HCT116 (cell line): ENCODE results near the gene MLLT3. TPM values are rescaled to one million over a fixed set of nuclear protein-coding genes. Genes with fewer than 3 reads are reported as not detected.

Source experiments
- ATAC-seq: fragments of 200-7000 bp; cut with Tn5 transposase; 2 replicates; pipeline ENCODE4 v1.9.1; 2020; ENCODE audit warnings: mild to moderate bottlenecking, moderate library complexity
- BruUV-seq: library from RNA; stranded (reverse); fragments of 400-500 nt; replicated peaks from 2 replicates; lab custom pipeline; 2021; lab: Mats Ljungman, UMichigan
- CTCF ChIA-PET: fragments of 300-600 bp; sonication (Branson Sonifier 250); formaldehyde crosslinking; loops from one replicate; lab custom pipeline; 2021; ENCODE audit warnings: antibody characterized with exemption; lab: Charles Lee
- POLR2A ChIA-PET: fragments of 300-600, 350-600 bp; sonication (Branson Sonifier 250); formaldehyde crosslinking; loops from one replicate; lab custom pipeline; 2021; ENCODE audit warnings: antibody characterized with exemption; lab: Charles Lee
- RAD21 ChIA-PET, 2 experiments: fragments of 300-600 bp; sonication (Branson Sonifier 250); formaldehyde crosslinking; loops; one replicate each; lab custom pipeline; 2023; ENCODE audit warnings: low total read pairs in 2 of 2; ENCODE audit not compliant: uncharacterized antibody in 2 of 2, unreplicated experiment in 2 of 2, low non-redundant PET in 1 of 2; lab: Charles Lee
- DNase-seq: peaks from one replicate; pipeline ENCODE4 v3.0.0-alpha.2; 2010; ENCODE audit warnings: low read depth, low spot score
- H2AFZ ChIP-seq: fragments of 200-600 bp; shearing (Covaris generic), sonication (generic); 2 replicates; pipeline ENCODE4 v1.6.1; 2017; ENCODE audit warnings: low read depth, mixed run types, mixed read lengths, antibody characterized with exemption, low read length; ENCODE audit not compliant: poor library complexity, severe bottlenecking
- H3K27ac ChIP-seq: 2 replicates; pipeline ENCODE4 v1.5.1; 2012; ENCODE audit warnings: low read depth, low read length
- H3K27me3 ChIP-seq: fragments of 200-600 bp; sonication (generic); 2 replicates; pipeline ENCODE4 v1.6.1; 2016; ENCODE audit warnings: mixed run types, low read length, mixed read lengths; ENCODE audit not compliant: insufficient read depth
- H3K36me3 ChIP-seq, 2 experiments: fragments of 200-500 bp in 1 of 2; fragments of 200-600 bp in 1 of 2; sonication (Bioruptor generic) in 1 of 2; sonication (generic) in 1 of 2; 2 replicates each; pipeline versions ENCODE4 v1.5.1 to v1.6.1; 2014 to 2016; ENCODE audit warnings: low read length in 2 of 2, inconsistent platforms in 1 of 2, mixed read lengths in 1 of 2, mixed run types in 1 of 2; ENCODE audit not compliant: insufficient read depth in 2 of 2, control insufficient read depth in 1 of 2
- H3K4me1 ChIP-seq, 2 experiments: fragments of 200-600 bp in 1 of 2; sonication (generic) in 1 of 2; 2 replicates each; pipeline versions ENCODE4 v1.5.1 to v1.6.1; 2012 to 2017; ENCODE audit warnings: low read length in 2 of 2, inconsistent platforms in 1 of 2, mild to moderate bottlenecking in 1 of 2, mixed read lengths in 1 of 2, mixed run types in 1 of 2, moderate library complexity in 1 of 2; ENCODE audit not compliant: insufficient read depth in 2 of 2, control insufficient read depth in 1 of 2
- H3K4me2 ChIP-seq: fragments of 200-600 bp; sonication (generic); 2 replicates; pipeline ENCODE4 v1.6.1; 2017; ENCODE audit warnings: mixed run types, low read length, mixed read lengths
- H3K4me3 ChIP-seq, 2 experiments: fragments of 200-600 bp in 1 of 2; sonication (generic) in 1 of 2; replicated peaks in 1 of 2; 2 replicates each; pipeline ENCODE4 v1.5.1; 2011 to 2016; ENCODE audit warnings: low read length in 2 of 2, control low read depth in 1 of 2, low read depth in 1 of 2, mild to moderate bottlenecking in 1 of 2, mixed read lengths in 1 of 2, mixed run types in 1 of 2
- H3K79me2 ChIP-seq: fragments of 200-600 bp; sonication (generic); 2 replicates; pipeline ENCODE4 v1.6.1; 2017; ENCODE audit warnings: mild to moderate bottlenecking, mixed run types, low read length, moderate library complexity, mixed read lengths; ENCODE audit not compliant: insufficient read depth
- H3K9ac ChIP-seq: fragments of 200-600 bp; sonication (generic); 2 replicates; pipeline ENCODE4 v1.6.1; 2016; ENCODE audit warnings: low read length, mixed read lengths
- H3K9me2 ChIP-seq: fragments of 200-600 bp; sonication (generic), shearing (Covaris generic); 2 replicates; pipeline ENCODE4 v1.6.1; 2017; ENCODE audit warnings: mixed run types, mild to moderate bottlenecking, moderate library complexity; ENCODE audit not compliant: insufficient read depth
- H3K9me3 ChIP-seq, 2 experiments: fragments of 200-500 bp in 1 of 2; fragments of 200-600 bp in 1 of 2; sonication (Bioruptor generic) in 1 of 2; sonication (generic) in 1 of 2; 2 replicates each; pipeline ENCODE4 v1.6.1; 2014 to 2017; ENCODE audit warnings: low read length in 2 of 2, mixed read lengths in 2 of 2, inconsistent platforms in 1 of 2, low read depth in 1 of 2, mild to moderate bottlenecking in 1 of 2, mixed run types in 1 of 2, moderate library complexity in 1 of 2; ENCODE audit not compliant: control insufficient read depth in 1 of 2, insufficient read depth in 1 of 2
- H4K20me1 ChIP-seq: fragments of 200-600 bp; sonication (generic), shearing (Covaris generic); 2 replicates; pipeline ENCODE4 v1.6.1; 2017; ENCODE audit warnings: mixed run types, mild to moderate bottlenecking, moderate library complexity; ENCODE audit not compliant: insufficient read depth
- CBX3 ChIP-seq: IDR thresholded peaks from 2 replicates; pipeline ENCODE4 v1.6.1; 2012; ENCODE audit warnings: low read depth
- CEBPB ChIP-seq: IDR thresholded peaks from 2 replicates; pipeline ENCODE4 v1.6.1; 2012; ENCODE audit warnings: low read depth
- EGR1 ChIP-seq: IDR thresholded peaks from 2 replicates; pipeline ENCODE4 v1.6.1; 2012; ENCODE audit warnings: low read depth
- ELF1 ChIP-seq: IDR thresholded peaks from 2 replicates; pipeline ENCODE4 v1.6.1; 2012; ENCODE audit warnings: low read depth, borderline replicate concordance
- EZH2 ChIP-seq: fragments of 200-600 bp; sonication (generic); IDR thresholded peaks from 2 replicates; pipeline ENCODE4 v1.6.1; 2017; ENCODE audit warnings: antibody characterized with exemption, mixed run types
- EZH2phosphoT487 ChIP-seq: fragments of 200-600 bp; IDR thresholded peaks from 2 replicates; pipeline ENCODE4 v1.6.1; 2018; ENCODE audit warnings: antibody characterized with exemption, borderline replicate concordance
- JUND ChIP-seq: IDR thresholded peaks from 2 replicates; pipeline ENCODE4 v1.6.1; 2012
- RAD21 ChIP-seq: IDR thresholded peaks from 2 replicates; pipeline ENCODE4 v1.6.1; 2012; ENCODE audit warnings: low read depth, mild to moderate bottlenecking
- SP1 ChIP-seq: IDR thresholded peaks from 2 replicates; pipeline ENCODE4 v1.6.1; 2012; ENCODE audit warnings: low read depth
- TCF7L2 ChIP-seq: IDR thresholded peaks from 2 replicates; pipeline ENCODE4 v1.7.0; 2011; ENCODE audit warnings: borderline replicate concordance, inconsistent platforms; ENCODE audit not compliant: insufficient read depth, insufficient read length; ENCODE audit errors: extremely low read depth
- ZFX ChIP-seq: fragments of 450-650 bp; IDR thresholded peaks from 2 replicates; pipeline ENCODE4 v1.6.1; 2017
- ZNF274 ChIP-seq: fragments of 200-500 bp; sonication (Bioruptor generic); IDR thresholded peaks from 2 replicates; pipeline ENCODE4 v1.6.1; 2014; ENCODE audit warnings: mild to moderate bottlenecking, low read depth, low read length, inconsistent platforms
- intact Hi-C: fragments of 100-400 bp; cut with micrococcal nuclease; formaldehyde crosslinking; loops from 2 replicates; pipeline ENCODE4 v1.10.0; 2022
- total RNA-seq: library from RNA; stranded (reverse); gene quantifications from one replicate; pipeline ENCODE4 v1.2.1, GENCODE V29; 2021; ENCODE audit not compliant: unreplicated experiment
- TF ChIP-seq, protein P1 (sequence below): IDR thresholded peaks from 2 replicates; pipeline ENCODE4 v1.6.1; 2012
- TF ChIP-seq, protein P2 (sequence below): IDR thresholded peaks from 2 replicates; pipeline ENCODE4 v1.6.1; 2012
- TF ChIP-seq, protein P3 (sequence below): IDR thresholded peaks from 2 replicates; pipeline ENCODE4 v1.6.1; 2011; ENCODE audit warnings: mild to moderate bottlenecking, low read length, moderate library complexity; ENCODE audit not compliant: insufficient replicate concordance; ENCODE audit errors: extremely low read depth

MLLT3 gene
- total RNA-seq, 1 experiment from 2014 or later = 4.3 TPM

DNA sequence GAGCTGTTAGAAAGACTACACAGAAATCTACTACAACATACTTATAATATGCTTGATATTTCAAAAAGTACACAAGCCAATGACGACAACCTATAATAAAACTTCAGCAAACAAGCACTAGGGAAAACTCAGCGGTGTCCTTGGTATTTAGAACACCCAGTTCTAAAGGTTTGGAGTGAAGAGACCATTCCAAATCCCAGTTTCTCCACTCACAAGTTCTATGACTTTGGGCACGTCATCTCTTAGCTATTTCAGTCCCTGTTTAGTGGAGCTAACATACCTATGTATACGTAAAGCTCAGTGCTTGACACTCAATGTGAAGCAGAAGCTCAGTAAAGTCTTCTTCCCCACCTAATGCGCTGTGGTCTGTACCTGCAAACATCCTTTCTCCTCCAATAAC lies 52.8 kb downstream of the MLLT3 start:
- Histone ChIP-seq H3K27me3 (peaks cover 8% of the 10 kb centered on the region; the same call in 1 of the 2 replicates), H3K9me3 (no peaks in the 10 kb centered on the region), H2AFZ (no peak overlapping the region), H3K36me3 (no peaks in the 10 kb centered on the region), H3K4me2 (no peak overlapping the region), H3K27ac (no peak overlapping the region), H3K9ac (no peak overlapping the region), H3K4me3 (no peak overlapping the region), H4K20me1 (no peaks in the 10 kb centered on the region), H3K4me1 (no peaks in the 10 kb centered on the region), H3K79me2 (no peaks in the 10 kb centered on the region), H3K9me2 (no peaks in the 10 kb centered on the region)
- POLR2A ChIA-PET = no interaction called here
- no TSS peak for BruUV-seq
- ATAC-seq = no peak
- DNase-seq = no peak
- RAD21 ChIA-PET = no interaction called here
- CTCF ChIA-PET = interaction anchor here (1.3 kb wide), 1 partner anchor 45 kb away, joined by 3 read pairs; no protein-coding TSS in a partner anchor
- intact Hi-C loops = no loop called here
- TF ChIP-seq RAD21 (no peak), TCF7L2 (no peak), ZFX (no peak), ELF1 (no peak), SP1 (no peak), CEBPB (no peak), CBX3 (no peak), EZH2phosphoT487 (no peak), JUND (no peak), EZH2 (no peak), EGR1 (no peak)
- TF ChIP-seq, protein P1, sequence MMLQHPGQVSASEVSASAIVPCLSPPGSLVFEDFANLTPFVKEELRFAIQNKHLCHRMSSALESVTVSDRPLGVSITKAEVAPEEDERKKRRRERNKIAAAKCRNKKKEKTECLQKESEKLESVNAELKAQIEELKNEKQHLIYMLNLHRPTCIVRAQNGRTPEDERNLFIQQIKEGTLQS = no peak
- TF ChIP-seq, all 23 proteins: peak for 0

DNA sequence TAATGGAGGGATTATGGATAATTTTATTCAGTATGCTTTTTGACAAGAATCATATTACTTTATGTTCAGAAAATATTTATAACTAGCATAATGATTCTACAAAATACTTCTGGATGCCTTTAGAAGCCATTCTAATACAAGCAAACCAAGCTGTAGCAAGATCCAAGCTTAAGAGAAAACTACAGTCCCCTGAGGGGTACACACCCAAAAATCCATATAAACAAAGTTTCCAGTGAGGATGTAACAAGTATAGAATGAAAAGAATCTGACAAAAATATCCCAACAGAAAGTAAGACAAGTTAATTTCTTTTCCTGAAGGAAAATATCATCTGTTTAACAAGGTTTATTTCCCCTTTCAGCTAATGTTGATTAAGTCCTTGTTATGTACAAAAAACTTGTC lies 53.9 kb downstream of the MLLT3 start:
- ChIA-PET POLR2A (no interaction called here), RAD21 (no interaction called here), CTCF (no interaction called here)
- no peak for ATAC-seq
- BruUV-seq = no TSS peak
- Histone ChIP-seq H3K4me3 (no peak overlapping the region), H3K9me2 (no peaks in the 10 kb centered on the region), H3K27me3 (peaks cover 8% of the 10 kb centered on the region; the same call in 1 of the 2 replicates), H3K4me2 (no peak overlapping the region), H3K9ac (no peak overlapping the region), H4K20me1 (no peaks in the 10 kb centered on the region), H3K4me1 (no peaks in the 10 kb centered on the region), H3K9me3 (no peaks in the 10 kb centered on the region), H3K27ac (no peak overlapping the region), H2AFZ (no peak overlapping the region), H3K79me2 (no peaks in the 10 kb centered on the region), H3K36me3 (no peaks in the 10 kb centered on the region)
- no peak for TF ChIP-seq CEBPB
- TF ChIP-seq, protein P2, sequence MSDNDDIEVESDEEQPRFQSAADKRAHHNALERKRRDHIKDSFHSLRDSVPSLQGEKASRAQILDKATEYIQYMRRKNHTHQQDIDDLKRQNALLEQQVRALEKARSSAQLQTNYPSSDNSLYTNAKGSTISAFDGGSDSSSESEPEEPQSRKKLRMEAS = no peak
- no peak for TF ChIP-seq ZFX
- TF ChIP-seq ZNF274 = no peak
- TF ChIP-seq ELF1 = no peak
- TF ChIP-seq, protein P3, sequence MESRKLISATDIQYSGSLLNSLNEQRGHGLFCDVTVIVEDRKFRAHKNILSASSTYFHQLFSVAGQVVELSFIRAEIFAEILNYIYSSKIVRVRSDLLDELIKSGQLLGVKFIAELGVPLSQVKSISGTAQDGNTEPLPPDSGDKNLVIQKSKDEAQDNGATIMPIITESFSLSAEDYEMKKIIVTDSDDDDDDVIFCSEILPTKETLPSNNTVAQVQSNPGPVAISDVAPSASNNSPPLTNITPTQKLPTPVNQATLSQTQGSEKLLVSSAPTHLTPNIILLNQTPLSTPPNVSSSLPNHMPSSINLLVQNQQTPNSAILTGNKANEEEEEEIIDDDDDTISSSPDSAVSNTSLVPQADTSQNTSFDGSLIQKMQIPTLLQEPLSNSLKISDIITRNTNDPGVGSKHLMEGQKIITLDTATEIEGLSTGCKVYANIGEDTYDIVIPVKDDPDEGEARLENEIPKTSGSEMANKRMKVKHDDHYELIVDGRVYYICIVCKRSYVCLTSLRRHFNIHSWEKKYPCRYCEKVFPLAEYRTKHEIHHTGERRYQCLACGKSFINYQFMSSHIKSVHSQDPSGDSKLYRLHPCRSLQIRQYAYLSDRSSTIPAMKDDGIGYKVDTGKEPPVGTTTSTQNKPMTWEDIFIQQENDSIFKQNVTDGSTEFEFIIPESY = no peak
- TF ChIP-seq CBX3 = no peak
- intact Hi-C loops = no loop called here
- no peak for DNase-seq
